WTC11 (cell line): ENCODE measurements around the gene KCNJ18.
"Not testable (repeated sequence)": the region's sequence is repeated elsewhere in the genome, so short reads cannot be mapped to it uniquely, and the experiment has no call there.

ENCODE experiments used
- CTCF ChIP-seq: fragments of 200-600 bp; IDR thresholded peaks from 2 replicates; pipeline ENCODE4 v1.8.0; 2022; ENCODE audit warnings: antibody characterized with exemption
- TEAD1 ChIP-seq: sonication (generic); formaldehyde crosslinking; IDR thresholded peaks from 2 replicates; pipeline ENCODE4 v1.8.0; 2022; ENCODE audit warnings: mild to moderate bottlenecking, missing genetic modification reagents
- USF2 ChIP-seq: sonication (generic); formaldehyde crosslinking; IDR thresholded peaks from 2 replicates; pipeline ENCODE4 v1.8.1; 2023; ENCODE audit warnings: mild to moderate bottlenecking, missing genetic modification reagents, moderate library complexity

GRCh38 chr17:21668118-21668488, 24.2 kb upstream of the KCNJ18 start:
- not testable (repeated sequence) for TF ChIP-seq TEAD1 (CRISPR knock-in tag); CTCF; USF2 (CRISPR knock-in tag)
